Psoas muscle (tissue), 8 donors: Measurements from ENCODE around the gene LRRC8D. TPM values are rescaled to one million over a fixed set of nuclear protein-coding genes. Genes with fewer than 3 reads are reported as not detected.

Experiments
- ATAC-seq, 4 donors: fragments of 200-7000 bp; cut with Tn5 transposase; one replicate each; pipeline ENCODE4 v1.9.1; 2020; ENCODE audit warnings: moderate library complexity in 3 of 4, mild to moderate bottlenecking in 2 of 4
- DNase-seq, 2 donors: peaks; one replicate each; pipeline ENCODE4 v3.0.0-alpha.2; 2020
- H3K27ac ChIP-seq: fragments of 200-600 bp; one replicate; pipeline ENCODE4 v1.8.0; 2022
- H3K27me3 ChIP-seq, 3 donors: fragments of 200-600 bp in 1 of 3; one replicate each; pipeline versions ENCODE4 v1.6.1 to v1.8.0; 2013 to 2022; ENCODE audit warnings: low read length in 2 of 3, mild to moderate bottlenecking in 2 of 3, moderate library complexity in 1 of 3; ENCODE audit not compliant: insufficient read depth in 3 of 3
- H3K36me3 ChIP-seq, 2 donors: fragments of 200-600 bp in 1 of 2; one replicate each; pipeline versions ENCODE4 v1.6.1 to v1.8.0; 2013 to 2022; ENCODE audit warnings: low read depth in 1 of 2, mild to moderate bottlenecking in 1 of 2, moderate library complexity in 1 of 2; ENCODE audit not compliant: insufficient read depth in 1 of 2
- H3K4me1 ChIP-seq: fragments of 200-600 bp; one replicate; pipeline ENCODE4 v1.8.0; 2022
- H3K4me3 ChIP-seq: fragments of 200-600 bp; one replicate; pipeline ENCODE4 v1.8.0; 2022; ENCODE audit warnings: mild to moderate bottlenecking
- H3K9me3 ChIP-seq: fragments of 200-600 bp; one replicate; pipeline ENCODE4 v1.8.0; 2022
- CTCF ChIP-seq: fragments of 200-600 bp; IDR thresholded peaks from one replicate; pipeline ENCODE4 v1.8.0; 2022; ENCODE audit warnings: antibody characterized with exemption
- WGBS, 3 donors: extraction: QIAGEN DNeasy Blood & Tissue Kit; methylation state at CpG; one replicate each; pipeline versions ENCODE4 v1.1.6 to v1.1.7; 2013; 5-methylcytosine and 5-hydroxymethylcytosine counted together
- intact Hi-C, 2 donors: fragments of 100-400 bp; cut with DNase I; formaldehyde crosslinking; loops; one replicate each; pipeline versions ENCODE4 v1.11.0 to v1.14.2; 2022
- polyA plus RNA-seq, 3 donors: library from polyadenylated mRNA; stranded (reverse); fragments of 200-250 nt; gene quantifications; one replicate each; pipeline ENCODE4 v1.2.3, GENCODE V29; 2013
- total RNA-seq, 4 donors: library from RNA; stranded (reverse); fragmentation: NEBNext Ultra II Directional in 2 of 4; extraction: Animal tissue kit (Norgen Biotek cat#: 25700) in 2 of 4; gene quantifications; one replicate each; pipeline versions ENCODE4 v1.2.1 to v1.2.4, GENCODE V29; 2021 to 2023
- donor health status: healthy with polysubstance abuse.
- donor health status: DM: no; HTN: no; CAD: no; lungs with moderate emphysema.
- donor health status: Bipolar disorder and iron deficiency.
- donor health status: healthy.
- donor health status: DM: yes; HTN: yes; CAD: no.
- donor health status: DM: no; HTN: no; CAD: no.
- donor health status: DM: no; HTN: no; CAD: no.
- donor health status: DM: yes; HTN: yes; CAD: no.

The LRRC8D gene
- total and polyA plus RNA-seq, 7 donors = 3.5 to 7.1 (median 5.6) TPM

- Histone ChIP-seq H3K27ac (no peak overlapping the region), H3K27me3 (peaks cover 0 to 3% (median 0%) of the 10 kb centered on the region in 3 donors), H3K4me1 (no peaks in the 10 kb centered on the region), H3K36me3 (no peaks in the 10 kb centered on the region), H3K4me3 (no peak overlapping the region), H3K9me3 (no peaks in the 10 kb centered on the region)
- 55 to 71% (median 71%) methylated on average over 1 of the region's 1 CpG for WGBS, 3 donors
- intact Hi-C loops = no loop called here
- no peak for DNase-seq
- no peak for ATAC-seq
- no peak for TF ChIP-seq CTCF
Measured at GRCh38 chr1:89812992-89813391, 7.8 kb upstream of the LRRC8D start.

GRCh38 chr1:89815040-89815439 lies 5.8 kb upstream of the LRRC8D start:
- intact Hi-C loops = no loop called here
- no peak overlapping the region for H3K4me3 ChIP-seq
- H3K36me3 ChIP-seq = no peaks in the 10 kb centered on the region
- no peaks in the 10 kb centered on the region for H3K9me3 ChIP-seq
- H3K4me1 ChIP-seq = no peaks in the 10 kb centered on the region
- peaks cover 0 to 3% (median 0%) of the 10 kb centered on the region in 3 donors for H3K27me3 ChIP-seq
- H3K27ac ChIP-seq = no peak overlapping the region
- WGBS, 3 donors = 70 to 88% (median 85%) methylated on average over 1 of the region's 1 CpG
- TF ChIP-seq CTCF = no peak
- DNase-seq (no peak), ATAC-seq (no peak)

GRCh38 chr1:89815611-89816010 lies 5.2 kb upstream of the LRRC8D start:
- Histone ChIP-seq H3K4me3 (no peak overlapping the region), H3K27me3 (peaks cover 0 to 3% (median 0%) of the 10 kb centered on the region in 3 donors), H3K27ac (no peak overlapping the region), H3K36me3 (no peaks in the 10 kb centered on the region), H3K4me1 (no peaks in the 10 kb centered on the region), H3K9me3 (no peaks in the 10 kb centered on the region)
- DNase-seq (no peak), ATAC-seq (no peak)
- WGBS, 3 donors = 77 to 85% (median 85%) methylated on average over 5 of the region's 5 CpGs
- intact Hi-C loops = no loop called here
- TF ChIP-seq CTCF = no peak

GRCh38 chr1:89816366-89816765 lies 4.5 kb upstream of the LRRC8D start:
- no peak overlapping the region for H3K27ac ChIP-seq
- ATAC-seq (no peak), DNase-seq (no peak)
- intact Hi-C loops = no loop called here
- H3K9me3 ChIP-seq = no peaks in the 10 kb centered on the region
- H3K4me3 ChIP-seq = no peak overlapping the region
- WGBS, 3 donors = 77 to 83% (median 79%) methylated on average over 2 of the region's 2 CpGs
- H3K27me3 ChIP-seq = no peaks in the 10 kb centered on the region
- no peak for TF ChIP-seq CTCF
- H3K4me1 ChIP-seq = no peaks in the 10 kb centered on the region
- H3K36me3 ChIP-seq = no peaks in the 10 kb centered on the region
